M059J (cell line): ENCODE data around the gene PLEKHM2. TPM values are rescaled to one million over a fixed set of nuclear protein-coding genes. Genes with fewer than 3 reads are reported as not detected.

Source experiments
- DNase-seq: peaks from one replicate; pipeline ENCODE4 v3.0.0-alpha.2; 2012; ENCODE audit warnings: low read depth
- total RNA-seq: library from RNA; depleted of rRNA; stranded (reverse); fragments of >200 nt; shearing (Covaris generic); gene quantifications from 2 replicates; pipeline ENCODE4 v1.2.3, GENCODE V29; 2014

The PLEKHM2 gene
- total RNA-seq, 1 experiment from 2014 or later, result 59.1 TPM

DNA sequence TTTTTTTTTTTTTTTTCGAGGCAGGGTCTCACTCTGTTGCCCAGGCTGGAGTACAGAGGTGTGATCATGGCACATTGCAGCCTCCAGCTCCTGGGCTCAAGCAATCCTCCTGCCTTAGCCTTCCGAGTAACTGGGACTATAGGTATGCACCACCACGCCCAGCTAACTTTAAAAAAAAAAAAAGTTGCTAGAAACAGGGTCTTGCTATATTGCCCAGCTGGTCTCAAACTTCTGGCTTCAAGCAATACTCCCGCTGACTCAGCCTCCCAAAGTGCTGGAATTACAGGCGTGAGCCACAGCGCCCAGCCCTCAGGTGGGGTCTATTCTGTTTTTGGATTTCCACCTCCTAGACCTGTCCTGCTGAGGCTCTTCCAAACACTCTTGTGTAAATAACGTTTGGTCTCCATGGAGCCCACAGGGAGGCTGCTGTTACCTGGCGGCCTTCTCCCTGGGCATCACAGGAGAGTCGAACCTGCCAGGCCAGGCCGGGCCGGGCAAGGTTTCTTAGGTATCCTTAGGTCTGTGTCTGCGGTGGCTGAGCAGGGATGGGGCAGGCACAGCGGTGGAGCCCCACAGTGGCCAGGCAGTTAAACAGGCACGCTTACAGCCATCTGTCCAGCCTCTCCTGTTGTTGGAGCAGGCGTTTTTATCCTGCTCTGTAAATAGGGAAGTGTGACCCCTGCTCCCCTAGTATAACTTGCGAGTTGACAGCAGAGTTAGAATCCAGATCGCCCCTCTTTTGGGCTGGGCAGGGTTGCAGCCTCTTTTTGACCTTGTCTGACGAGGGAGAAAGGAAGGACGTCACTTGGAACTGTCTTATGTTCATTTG is 18.8 kb downstream of the PLEKHM2 start:
- peak; percentile 23 for DNase-seq

DNA sequence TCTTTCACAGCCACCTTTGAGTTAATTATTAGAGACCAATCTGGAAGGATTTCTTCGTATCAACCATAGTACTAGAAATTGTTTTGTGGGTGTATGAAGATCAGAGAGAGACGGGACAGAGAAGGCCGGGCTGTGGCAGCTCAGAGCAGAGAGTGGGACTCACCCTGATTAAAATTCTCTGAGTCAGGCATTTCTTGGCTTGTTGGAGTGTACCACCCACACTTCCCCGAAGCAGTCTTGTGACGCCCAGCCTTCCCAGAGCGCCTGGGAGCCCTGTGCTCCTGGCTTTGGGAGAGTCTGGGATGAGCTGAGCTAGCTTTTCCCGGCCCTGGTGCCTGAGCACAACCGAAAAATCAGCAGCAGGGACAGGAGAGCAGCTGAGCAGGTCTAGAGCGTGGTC is 19.4 kb downstream of the PLEKHM2 start:
- DNase-seq, result peak; percentile 68

DNA sequence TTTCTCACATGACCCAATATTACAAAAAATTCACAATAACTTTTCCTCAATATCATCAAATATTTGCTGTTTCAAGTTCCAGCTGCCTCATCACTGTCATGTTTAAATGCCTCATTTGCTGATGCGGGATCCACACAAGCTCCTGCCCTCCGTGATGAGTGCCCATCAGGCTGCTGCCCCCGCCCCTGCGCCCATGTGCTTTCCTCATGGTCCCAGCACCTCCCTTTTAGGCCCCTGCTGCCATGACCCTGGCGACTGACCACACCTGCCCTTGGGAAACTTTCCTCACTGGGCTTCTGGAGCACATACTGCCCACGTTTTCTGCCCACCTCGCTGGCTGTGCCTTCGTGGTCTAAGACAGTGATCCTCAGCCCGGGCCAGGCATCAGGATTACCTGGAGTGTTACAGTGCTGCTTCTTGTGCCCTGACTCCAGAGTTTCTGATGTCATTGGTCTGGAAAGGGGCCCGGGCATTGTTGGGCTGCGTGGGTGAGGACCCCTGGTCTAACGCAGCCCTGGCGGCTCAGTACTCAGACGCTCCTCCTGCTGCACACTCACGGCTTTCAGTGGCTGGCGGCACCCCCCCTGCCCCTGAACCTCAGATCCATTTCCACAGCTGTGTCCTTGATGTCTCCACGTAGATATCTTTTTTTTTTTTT is 20.5 kb downstream of the PLEKHM2 start:
- DNase-seq, result no peak

DNA sequence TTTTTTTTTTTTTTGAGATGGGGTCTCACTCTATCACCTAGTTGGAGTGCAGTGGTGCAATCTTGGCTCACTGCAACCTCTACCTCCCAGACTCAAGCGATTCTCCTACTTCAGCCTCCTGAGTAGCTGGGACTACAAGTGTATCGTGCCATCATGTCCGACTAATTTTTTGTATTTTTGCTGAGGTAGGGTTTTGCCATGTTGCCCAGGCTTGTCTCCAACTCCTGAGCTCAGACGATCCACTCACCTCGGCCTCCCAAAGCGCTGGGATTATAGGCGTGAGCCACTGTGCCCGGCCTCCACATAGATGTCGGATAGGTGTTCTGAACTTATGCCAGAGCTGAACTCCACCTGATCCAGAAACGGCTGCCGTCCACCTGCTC is 21.1 kb downstream of the PLEKHM2 start:
- no peak for DNase-seq

DNA sequence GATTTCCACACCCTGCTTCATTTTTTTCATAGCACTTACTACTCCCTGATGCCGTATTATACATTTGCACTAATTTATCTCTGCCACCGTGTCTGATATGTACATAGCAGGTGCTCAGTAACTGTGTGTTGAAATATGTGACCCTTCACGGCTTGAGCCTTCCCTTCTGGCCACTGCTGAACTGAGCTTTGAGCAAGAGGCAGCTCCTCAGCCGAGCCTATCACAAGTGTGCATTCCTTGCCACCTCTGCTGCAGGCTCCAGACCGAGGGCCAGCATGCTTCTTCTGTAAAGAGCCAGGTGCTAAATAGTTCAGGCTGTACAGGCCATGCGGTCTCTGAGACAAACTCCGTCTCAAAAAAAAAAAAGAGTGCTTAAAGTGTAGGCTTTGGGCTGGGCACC is 22.6 kb downstream of the PLEKHM2 start:
- DNase-seq, result no peak

DNA sequence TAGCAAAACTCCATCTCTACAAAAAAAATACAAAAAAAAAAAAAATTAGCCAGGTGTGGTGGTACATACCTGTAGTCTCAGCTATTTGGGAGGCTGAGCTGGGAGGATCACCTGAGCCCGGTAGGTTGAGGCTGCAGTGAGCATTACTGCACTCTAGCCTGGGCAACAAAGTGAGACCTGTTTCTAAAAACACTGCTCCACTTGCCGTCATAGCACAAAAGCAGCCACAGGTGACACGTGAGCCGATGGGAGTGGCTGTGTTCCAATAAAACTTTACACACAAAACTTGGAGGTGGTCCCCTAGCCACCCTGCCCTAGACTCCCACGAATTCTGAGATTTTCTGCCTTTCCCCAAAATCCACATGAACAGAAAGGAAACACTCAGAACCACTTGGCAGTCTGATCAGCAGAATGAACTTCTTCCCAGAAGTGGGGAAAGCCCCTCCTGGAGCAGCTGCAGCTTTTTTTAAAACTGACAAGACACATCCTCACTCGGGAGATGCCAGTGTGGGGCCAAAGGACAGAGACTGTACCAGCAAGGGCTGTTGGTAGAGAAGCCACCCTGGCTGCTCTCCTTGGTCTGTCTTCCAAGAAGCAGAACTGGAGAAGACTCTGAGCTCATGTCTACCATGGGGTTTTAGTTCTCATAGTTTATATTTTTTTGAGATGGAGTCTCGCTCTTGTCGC is 23.3 kb downstream of the PLEKHM2 start:
- DNase-seq, result no peak

DNA sequence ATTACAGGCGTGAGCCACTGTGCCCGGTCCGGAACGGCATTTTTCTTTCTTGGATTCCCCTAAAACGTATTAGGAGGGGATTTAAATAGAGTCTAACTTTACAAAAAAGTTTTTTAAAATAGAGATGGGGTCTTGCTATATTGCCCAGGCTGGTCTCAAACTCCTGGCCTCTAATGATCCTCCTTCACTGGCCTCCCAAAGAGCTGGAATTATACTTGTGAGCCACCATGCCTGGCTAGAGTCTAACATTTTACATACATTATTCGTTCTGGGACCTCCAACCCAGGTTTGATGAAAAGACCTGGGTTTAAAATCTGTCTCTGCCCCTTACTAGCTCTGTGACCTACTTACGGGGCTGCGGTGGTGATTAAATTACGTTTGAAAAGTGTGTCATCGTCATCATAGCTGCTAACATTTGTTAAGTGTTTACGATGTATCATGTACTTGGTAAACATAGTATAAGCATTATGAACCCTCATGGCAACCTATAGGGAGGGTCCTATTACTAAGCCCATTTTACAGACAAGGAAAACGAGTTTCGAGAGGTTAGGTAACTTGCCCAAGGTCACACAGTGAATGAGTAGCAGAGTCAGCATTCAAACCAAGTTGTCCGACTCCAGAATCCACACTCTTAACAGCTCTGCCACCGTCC is 24.5 kb downstream of the PLEKHM2 start:
- DNase-seq, result no peak

DNA sequence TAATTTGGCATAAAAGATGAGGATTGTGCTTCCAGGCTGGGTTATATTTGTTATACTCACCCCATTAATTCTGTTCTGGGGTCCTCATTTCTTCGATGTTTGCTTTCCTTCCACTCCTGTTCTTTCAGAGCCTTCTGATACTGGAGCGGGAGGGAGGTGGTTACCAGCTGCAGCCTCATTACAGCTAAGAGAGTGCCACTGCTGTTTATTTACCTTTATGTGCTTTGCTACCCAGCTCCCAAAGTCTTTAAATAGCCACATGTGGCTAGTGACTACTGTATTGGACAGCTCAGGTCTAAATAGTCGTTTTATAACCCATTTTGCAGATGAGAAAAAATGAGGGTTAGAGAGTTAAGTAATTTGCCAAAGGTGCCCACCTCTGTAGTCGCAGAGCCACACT is 25.1 kb downstream of the PLEKHM2 start:
- DNase-seq, result no peak

DNA sequence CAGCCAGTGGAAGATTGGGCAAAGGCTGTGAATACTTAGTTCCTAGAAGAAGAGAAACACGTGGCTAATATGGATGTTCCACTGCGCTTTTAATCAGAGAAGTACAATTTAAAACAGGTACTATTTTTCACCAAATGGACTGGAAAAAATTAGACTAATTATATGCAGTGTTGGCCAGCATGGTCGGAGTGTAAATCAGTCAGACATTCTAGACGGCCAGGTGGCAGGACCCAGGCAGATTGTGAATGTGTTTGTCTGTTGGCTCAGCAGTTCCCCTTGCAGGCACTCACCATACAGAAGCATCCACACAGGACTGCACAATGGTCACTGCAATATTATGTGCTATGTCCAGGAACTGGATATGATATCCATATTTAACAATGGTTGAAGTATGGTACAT is 28.0 kb downstream of the PLEKHM2 start:
- no peak for DNase-seq

DNA sequence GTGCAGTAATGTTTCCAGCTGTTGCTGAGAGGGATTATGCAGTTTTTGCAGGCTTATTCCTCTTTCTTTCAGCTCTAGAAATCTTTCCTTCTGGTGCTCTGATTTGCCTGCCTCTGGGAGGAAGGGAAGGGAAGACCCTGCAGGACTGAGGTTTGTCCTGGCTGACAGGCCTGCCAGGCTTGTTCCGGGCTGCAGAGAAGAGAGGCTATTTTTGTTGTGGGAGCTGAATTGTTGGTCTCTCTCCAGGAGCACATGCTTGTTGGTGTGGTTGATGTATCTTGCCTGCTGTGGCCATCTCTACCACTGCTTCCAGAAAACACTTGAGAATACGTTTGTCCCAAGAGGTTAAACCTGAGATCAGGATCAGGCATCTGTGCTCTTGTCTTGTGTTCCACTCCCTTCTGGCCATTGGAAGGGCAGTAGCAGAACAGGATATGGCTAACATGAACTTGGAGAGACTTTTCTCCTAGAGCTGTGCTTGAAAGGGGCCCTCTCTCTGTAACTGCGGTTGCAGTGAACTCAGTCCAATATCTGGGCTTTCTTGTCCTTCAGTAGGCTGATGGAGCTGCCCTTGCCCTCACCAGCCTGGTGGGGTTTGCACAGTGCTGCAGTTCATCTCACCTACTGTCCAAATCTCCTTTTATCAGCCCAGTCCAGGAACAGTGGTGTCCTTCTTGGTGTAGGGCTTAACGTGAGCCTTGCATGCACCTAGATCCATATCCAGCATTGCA is 30.5 kb downstream of the PLEKHM2 start:
- DNase-seq, result no peak

DNA sequence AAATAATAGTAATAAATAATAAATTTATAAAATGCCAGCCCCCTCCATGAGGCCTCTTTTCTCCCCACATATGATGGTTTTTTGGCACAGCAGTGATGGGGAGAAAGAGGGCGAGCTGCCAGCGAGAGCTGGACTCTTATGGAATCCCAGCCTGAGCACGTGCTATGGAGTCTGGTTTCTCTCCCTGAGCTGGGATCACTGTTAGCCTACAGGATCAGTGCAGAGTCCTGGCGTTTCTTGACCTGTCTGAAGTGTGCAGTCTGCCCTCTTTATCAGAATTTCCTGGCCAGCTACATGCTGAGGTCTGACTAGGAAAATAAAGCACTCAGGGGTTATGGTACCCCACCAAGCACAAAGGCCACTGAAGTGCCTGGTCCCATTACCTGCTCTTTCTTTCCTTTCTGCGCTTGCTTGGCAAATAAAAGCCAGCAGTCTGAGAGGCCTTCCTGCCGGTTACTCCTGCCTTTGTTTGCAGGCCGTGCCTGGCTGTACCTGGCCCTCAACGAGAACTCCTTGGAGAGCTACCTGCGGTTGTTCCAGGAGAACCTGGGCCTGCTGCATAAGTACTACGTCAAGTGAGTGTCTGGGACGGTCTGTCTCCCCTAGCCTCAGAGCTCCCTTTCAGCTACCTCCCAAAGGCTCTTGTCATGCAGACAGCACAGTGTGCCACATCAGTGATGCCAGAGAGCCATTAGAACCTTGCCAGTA is 33.5 kb downstream of the PLEKHM2 start:
- no peak for DNase-seq

DNA sequence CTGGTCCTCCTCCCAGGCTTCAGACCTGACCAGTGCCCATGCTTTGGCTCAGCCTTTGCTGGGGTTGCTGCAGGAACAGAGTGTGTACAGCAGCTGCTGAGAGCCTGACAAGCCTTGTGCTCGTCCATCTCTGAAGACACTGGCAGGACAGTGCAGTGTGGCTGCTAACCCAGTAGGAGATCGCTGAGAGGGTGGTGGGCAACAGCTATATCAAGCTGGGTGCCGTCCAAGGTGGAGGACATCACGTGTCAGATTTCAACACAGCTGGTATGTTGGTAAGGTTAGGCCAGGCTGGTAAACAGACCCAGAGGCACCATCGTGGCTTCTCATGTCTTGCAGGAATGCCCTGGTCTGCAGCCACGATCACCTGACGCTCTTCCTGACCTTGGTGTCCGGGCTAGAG is 34.1 kb downstream of the PLEKHM2 start:
- no peak for DNase-seq

DNA sequence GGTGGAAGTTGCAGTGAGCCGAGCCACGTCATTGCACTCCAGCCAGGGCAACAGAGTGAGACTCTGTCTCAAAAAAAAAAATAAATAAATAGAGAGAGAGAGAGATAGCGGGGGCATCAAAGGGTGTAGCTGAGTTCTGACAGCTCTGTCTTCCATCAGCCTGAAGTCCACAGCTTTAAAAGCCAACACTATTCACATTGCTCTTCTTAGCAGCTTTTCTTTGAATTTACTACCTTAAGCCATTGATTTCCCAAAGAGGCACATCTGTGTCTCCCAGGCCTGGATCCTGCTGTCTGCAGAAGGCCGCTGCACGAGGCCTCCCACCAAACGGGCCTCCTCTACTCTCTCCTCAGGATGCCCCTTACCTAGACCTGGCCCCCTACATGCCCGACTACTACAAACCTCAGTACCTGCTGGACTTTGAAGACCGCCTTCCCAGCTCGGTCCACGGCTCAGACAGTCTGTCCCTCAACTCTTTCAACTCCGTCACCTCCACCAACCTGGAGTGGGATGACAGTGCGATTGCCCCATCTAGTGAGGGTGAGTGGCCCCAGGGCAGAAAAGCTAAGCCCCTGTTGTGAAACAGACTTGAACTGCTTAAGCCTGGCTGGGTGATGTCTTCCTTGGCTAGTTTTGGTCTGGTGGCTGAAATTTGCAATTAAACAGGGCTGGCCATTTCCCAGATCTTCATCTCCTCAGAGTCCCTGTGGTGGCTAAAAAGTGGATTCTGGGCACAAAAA is 35.4 kb downstream of the PLEKHM2 start:
- DNase-seq, result no peak

DNA sequence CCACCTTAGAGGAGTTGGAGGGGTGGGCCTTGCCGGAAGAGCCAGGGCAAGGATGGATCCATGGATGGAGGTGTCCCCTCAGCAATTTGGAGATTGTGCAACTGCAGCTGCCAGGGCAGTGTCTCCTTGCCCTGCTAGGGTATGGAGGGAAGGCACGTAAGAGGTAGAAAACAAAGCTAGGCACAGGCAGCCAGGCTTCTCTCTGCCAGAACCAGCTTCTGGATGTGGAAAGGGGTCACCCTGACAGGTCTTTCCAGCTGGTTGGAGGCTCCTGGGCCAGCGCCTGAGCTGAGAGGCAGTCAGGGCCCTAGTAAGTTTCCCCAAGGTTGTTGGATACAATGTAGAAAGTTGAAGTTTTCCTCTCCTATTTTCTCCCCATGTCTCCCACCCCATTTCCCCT is 36.7 kb downstream of the PLEKHM2 start:
- DNase-seq, result no peak

DNA sequence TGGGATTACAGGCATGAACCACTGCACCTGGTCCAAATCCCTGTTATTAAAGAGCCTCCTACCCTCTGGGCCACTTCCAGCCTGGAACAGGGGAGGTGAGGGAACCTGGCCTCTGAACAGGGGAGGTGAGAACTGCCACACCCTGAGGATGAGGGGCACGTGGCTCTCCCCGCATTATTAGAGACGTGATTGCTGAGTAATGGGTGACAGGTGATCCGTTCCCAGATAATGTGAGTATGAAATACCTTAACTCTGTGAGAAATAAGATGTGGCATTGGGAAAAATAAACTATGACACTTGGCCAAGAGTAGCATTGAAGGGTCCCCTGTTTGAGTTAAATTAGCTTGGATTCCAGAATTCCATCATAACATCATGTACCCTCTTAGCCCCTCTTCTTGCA is 38.3 kb downstream of the PLEKHM2 start:
- DNase-seq, result no peak

DNA sequence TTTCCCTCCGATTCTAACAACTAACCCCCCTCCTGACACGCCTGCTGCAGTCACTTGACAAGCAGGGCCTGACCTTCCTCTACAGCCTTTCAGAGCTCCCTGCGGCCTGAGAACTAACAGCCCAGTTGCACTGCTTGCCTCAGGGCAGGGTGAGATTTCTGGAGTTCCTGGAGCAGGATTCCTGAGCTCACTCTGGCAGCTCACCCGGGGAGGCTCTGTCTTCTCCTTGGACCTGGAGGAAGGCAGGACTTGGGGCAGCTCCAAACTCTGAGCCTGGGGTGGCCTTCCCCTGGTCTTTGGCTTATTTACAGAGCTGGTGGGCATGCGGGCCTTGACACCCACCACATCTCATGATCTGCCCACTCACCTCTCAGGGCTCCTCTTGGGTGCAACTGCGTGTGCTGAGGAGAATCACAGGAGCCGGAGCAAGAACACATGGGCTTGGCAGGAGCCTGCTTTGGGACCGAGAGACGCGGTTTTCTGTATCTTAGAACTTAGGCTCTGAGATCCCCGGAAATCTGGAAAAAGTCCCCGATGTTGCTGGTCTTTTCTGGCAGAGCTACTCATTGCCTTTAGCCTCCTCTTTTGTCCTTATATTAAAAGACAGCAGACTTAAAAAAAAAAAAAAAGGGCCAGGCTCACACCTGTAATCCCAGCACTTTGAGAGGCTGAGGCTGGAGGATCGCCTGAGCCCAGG is 38.9 kb downstream of the PLEKHM2 start:
- no peak for DNase-seq

DNA sequence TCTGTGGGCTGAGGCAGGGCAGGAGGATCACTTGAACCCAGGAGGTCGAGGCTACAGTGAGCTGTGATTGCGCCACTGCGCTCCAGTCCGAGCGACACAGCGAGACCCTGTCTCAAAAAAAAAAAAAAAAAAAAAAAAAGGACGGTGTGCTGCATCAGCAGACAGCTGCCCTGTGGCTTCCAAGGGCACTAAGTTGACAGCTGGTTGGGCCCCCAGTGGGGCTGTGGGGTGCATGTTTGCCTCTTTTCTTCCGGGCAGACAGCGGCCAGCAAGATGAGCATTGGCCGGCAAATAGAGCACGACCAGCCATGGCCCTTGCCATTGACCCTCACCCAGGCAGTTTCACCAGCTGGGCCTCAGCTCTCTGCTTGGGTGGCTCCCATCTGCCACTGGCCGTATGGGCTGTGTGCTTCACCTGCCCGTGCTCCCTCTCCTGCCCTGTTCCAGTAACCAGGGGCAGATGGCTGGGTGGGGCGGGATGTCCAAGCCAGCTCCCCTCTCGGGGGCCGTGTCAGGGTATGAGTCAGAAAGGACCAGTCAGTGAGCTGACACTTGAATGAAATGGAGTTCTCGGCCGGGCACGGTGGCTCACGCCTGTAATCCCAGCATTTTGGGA is 39.6 kb downstream of the PLEKHM2 start:
- no peak for DNase-seq

DNA sequence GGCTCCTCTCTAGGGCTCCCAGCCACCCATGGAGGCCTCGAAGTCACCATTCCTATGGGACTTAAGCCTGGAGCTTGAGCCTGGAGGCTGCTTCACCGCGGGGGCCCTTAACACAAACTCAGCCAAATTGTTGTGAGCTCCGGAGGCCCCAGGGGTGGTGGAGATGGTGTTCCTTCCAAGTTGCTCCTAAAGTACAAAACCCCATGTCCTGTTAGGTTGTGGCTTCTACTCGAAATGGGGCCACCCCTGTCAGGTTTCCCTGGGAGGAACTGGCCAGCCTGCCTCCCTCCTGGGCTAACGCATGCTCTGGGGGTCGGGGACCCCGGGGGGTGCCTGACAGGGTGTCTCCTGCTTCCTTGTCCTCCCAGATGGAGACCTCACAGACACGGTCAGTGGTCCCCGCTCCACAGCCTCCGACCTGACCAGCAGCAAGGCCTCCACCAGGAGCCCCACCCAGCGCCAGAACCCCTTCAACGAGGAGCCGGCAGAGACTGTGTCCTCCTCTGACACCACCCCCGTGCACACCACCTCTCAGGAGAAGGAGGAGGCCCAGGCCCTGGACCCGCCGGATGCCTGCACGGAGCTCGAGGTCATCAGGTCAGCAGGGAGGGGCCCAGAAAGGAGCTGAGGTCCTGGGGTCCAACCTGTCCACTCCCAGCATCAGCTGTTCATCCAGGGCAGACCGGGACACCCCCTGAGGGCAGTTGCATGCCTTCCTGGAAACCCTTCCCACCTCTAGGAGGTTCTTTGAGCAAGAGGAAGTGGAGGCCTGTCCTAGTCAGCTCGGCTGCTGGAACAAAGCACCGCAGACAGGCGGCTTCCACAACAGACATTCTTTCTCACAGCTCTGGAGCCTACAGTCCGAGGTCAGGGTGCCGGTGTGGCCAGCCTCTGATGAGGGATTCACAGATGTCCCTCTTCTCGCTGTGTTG is 41.1 kb downstream of the PLEKHM2 start:
- no peak for DNase-seq
